PC-3 (cell line): ENCODE data around the gene ADCY3. TPM values are rescaled to one million over a fixed set of nuclear protein-coding genes. Genes with fewer than 3 reads are reported as not detected.

Experiments used
- ATAC-seq: fragments of 200-7000 bp; cut with Tn5 transposase; 2 replicates; pipeline ENCODE4 v1.9.1; 2020; ENCODE audit warnings: mild to moderate bottlenecking, moderate library complexity
- BruUV-seq: library from RNA; stranded (reverse); fragments of 400-500 nt; replicated peaks from 2 replicates; lab custom pipeline; 2021; lab: Mats Ljungman, UMichigan
- CTCF ChIA-PET: fragments of 300-600 bp; sonication (Branson Sonifier 250); formaldehyde crosslinking; loops from one replicate; lab custom pipeline; 2022; ENCODE audit warnings: antibody characterized with exemption; lab: Charles Lee
- POLR2A ChIA-PET: fragments of 300-600 bp; sonication (Branson Sonifier 250); formaldehyde crosslinking; loops from one replicate; lab custom pipeline; 2022; ENCODE audit warnings: antibody characterized with exemption; ENCODE audit not compliant: unreplicated experiment; lab: Charles Lee
- DNase-seq: peaks from one replicate; pipeline ENCODE4 v3.0.0-alpha.2; 2015
- H2AFZ ChIP-seq: fragments of 300-600 bp; sonication (generic); 2 replicates; pipeline ENCODE4 v1.6.0; 2016; ENCODE audit warnings: antibody characterized with exemption, low read length
- H3F3A ChIP-seq: fragments of 300-600 bp; sonication (generic); one replicate; pipeline ENCODE4 v1.6.0; 2017; ENCODE audit warnings: antibody characterized with exemption, low read length, control low read depth, mild to moderate bottlenecking; ENCODE audit not compliant: unreplicated experiment
- H3K27ac ChIP-seq: fragments of 300-600 bp; sonication (generic); 2 replicates; pipeline ENCODE4 v1.5.1; 2016; ENCODE audit warnings: mild to moderate bottlenecking, low read length
- H3K27me3 ChIP-seq: fragments of 300-600 bp; sonication (generic); 2 replicates; pipeline ENCODE4 v1.6.1; 2016; ENCODE audit warnings: low read length, mixed read lengths
- H3K36me3 ChIP-seq: fragments of 300-600 bp; sonication (generic); 2 replicates; pipeline ENCODE4 v1.6.1; 2016; ENCODE audit warnings: low read depth, mixed run types, low read length, mixed read lengths
- H3K4me1 ChIP-seq: fragments of 300-600 bp; sonication (generic); 2 replicates; pipeline ENCODE4 v1.5.1; 2016; ENCODE audit warnings: low read length; ENCODE audit not compliant: insufficient read depth
- H3K4me2 ChIP-seq: fragments of 300-600 bp; sonication (generic); 2 replicates; pipeline ENCODE4 v1.6.0; 2016; ENCODE audit warnings: low read length
- H3K4me3 ChIP-seq: fragments of 300-600 bp; sonication (generic); 2 replicates; pipeline ENCODE4 v1.5.1; 2016; ENCODE audit warnings: mild to moderate bottlenecking, low read length, mixed read lengths
- H3K79me2 ChIP-seq: fragments of 300-600 bp; sonication (generic); 2 replicates; pipeline ENCODE4 v1.6.1; 2017; ENCODE audit warnings: low read length, mixed read lengths
- H3K9ac ChIP-seq: fragments of 300-600 bp; sonication (generic); 2 replicates; pipeline ENCODE4 v1.6.0; 2016; ENCODE audit warnings: mild to moderate bottlenecking, low read length
- H3K9me2 ChIP-seq: fragments of 300-600 bp; sonication (generic); replicated peaks from 2 replicates; pipeline ENCODE4 v1.6.1; 2016; ENCODE audit warnings: mixed run types, low read length, mixed read lengths
- H3K9me3 ChIP-seq: fragments of 300-600 bp; sonication (generic); 2 replicates; pipeline ENCODE4 v1.6.1; 2016; ENCODE audit warnings: low read length, mixed read lengths
- H4K20me1 ChIP-seq: fragments of 300-600 bp; sonication (generic); 2 replicates; pipeline ENCODE4 v1.6.1; 2016; ENCODE audit warnings: low read length, mixed read lengths
- CTCF ChIP-seq: fragments of 300-600 bp; sonication (generic); conservative IDR thresholded peaks from 2 replicates; pipeline ENCODE4 v1.5.1; 2017; ENCODE audit warnings: antibody characterized with exemption, low read depth, mild to moderate bottlenecking, low read length
- EZH2 ChIP-seq: fragments of 300-600 bp; sonication (generic); IDR thresholded peaks from one replicate; pipeline ENCODE4 v1.6.1; 2017; ENCODE audit warnings: antibody characterized with exemption, mild to moderate bottlenecking, low read length; ENCODE audit not compliant: unreplicated experiment
- EZH2phosphoT487 ChIP-seq: fragments of 300-600 bp; sonication (generic); IDR thresholded peaks from 2 replicates; pipeline ENCODE4 v1.6.1; 2018; ENCODE audit warnings: mild to moderate bottlenecking, antibody characterized with exemption, low read length, borderline replicate concordance
- intact Hi-C: fragments of 100-400 bp; cut with micrococcal nuclease; formaldehyde crosslinking; loops from 2 replicates; pipeline ENCODE4 v1.9.0; 2023
- total RNA-seq: library from RNA; depleted of rRNA; stranded (reverse); fragments of >200 nt; gene quantifications from 2 replicates; pipeline ENCODE4 v1.2.3, GENCODE V29; 2014

Gene ADCY3
- total RNA-seq, 1 experiment from 2014 or later: 52.0 TPM

GRCh38 chr2:24787532-24787931 is 132.5 kb downstream of the ADCY3 start:
- no peak overlapping the region for H3K4me3 ChIP-seq
- no peak overlapping the region for H3K9ac ChIP-seq
- ATAC-seq: no peak
- no peak for TF ChIP-seq CTCF
- no peak for TF ChIP-seq EZH2
- TF ChIP-seq EZH2phosphoT487: no peak
- H3K9me2 ChIP-seq: no peaks in the 10 kb centered on the region
- H3K9me3 ChIP-seq: no peaks in the 10 kb centered on the region
- no peak overlapping the region for H3K4me2 ChIP-seq
- BruUV-seq: no TSS peak
- H3K27me3 ChIP-seq: no peaks in the 10 kb centered on the region
- H3K36me3 ChIP-seq: no peaks in the 10 kb centered on the region
- no peak for DNase-seq
- ChIA-PET CTCF (no interaction called here), POLR2A (no interaction called here)
- 0 out of 2 replicates have a peak, but pooled peaks cover 4% of the 10 kb centered on the region for H3K79me2 ChIP-seq
- peaks cover 11% of the 10 kb centered on the region; the same call in 1 of the 2 replicates for H3K4me1 ChIP-seq
- H3F3A ChIP-seq: no peaks in the 10 kb centered on the region
- no peaks in the 10 kb centered on the region for H4K20me1 ChIP-seq
- H2AFZ ChIP-seq: no peak overlapping the region
- intact Hi-C loops: no loop called here
- H3K27ac ChIP-seq: no peak overlapping the region

- intact Hi-C loops: no loop called here
- ChIA-PET CTCF (no interaction called here), POLR2A (no interaction called here)
- ATAC-seq (no peak), DNase-seq (no peak)
- no peak overlapping the region for H3K27ac ChIP-seq
- H3K9ac ChIP-seq: no peak overlapping the region
- H3K27me3 ChIP-seq: no peaks in the 10 kb centered on the region
- no peaks in the 10 kb centered on the region for H3K36me3 ChIP-seq
- no peaks in the 10 kb centered on the region for H3F3A ChIP-seq
- no peak for TF ChIP-seq EZH2
- TF ChIP-seq EZH2phosphoT487: no peak
- no peak for TF ChIP-seq CTCF
- H2AFZ ChIP-seq: no peak overlapping the region
- H3K4me3 ChIP-seq: no peak overlapping the region
- H4K20me1 ChIP-seq: no peaks in the 10 kb centered on the region
- no peaks in the 10 kb centered on the region for H3K9me2 ChIP-seq
- H3K79me2 ChIP-seq: no peaks in the 10 kb centered on the region
- H3K9me3 ChIP-seq: no peaks in the 10 kb centered on the region
- no TSS peak for BruUV-seq
- H3K4me1 ChIP-seq: no peaks in the 10 kb centered on the region
- no peak overlapping the region for H3K4me2 ChIP-seq
These were observed 134.2 kb downstream of the ADCY3 start for GRCh38 chr2:24785671-24786321.

- no peaks in the 10 kb centered on the region for H3K79me2 ChIP-seq
- TF ChIP-seq EZH2phosphoT487 (no peak), CTCF (no peak), EZH2 (no peak)
- no TSS peak for BruUV-seq
- no peaks in the 10 kb centered on the region for H4K20me1 ChIP-seq
- H3F3A ChIP-seq: no peaks in the 10 kb centered on the region
- intact Hi-C loops: no loop called here
- ATAC-seq (no peak), DNase-seq (no peak)
- H3K27ac ChIP-seq: no peak overlapping the region
- no peak overlapping the region for H3K4me2 ChIP-seq
- CTCF ChIA-PET: no interaction called here
- H3K9me2 ChIP-seq: no peaks in the 10 kb centered on the region
- no peak overlapping the region for H3K9ac ChIP-seq
- no peak overlapping the region for H3K4me3 ChIP-seq
- no peak overlapping the region for H2AFZ ChIP-seq
- H3K27me3 ChIP-seq: no peaks in the 10 kb centered on the region
- H3K4me1 ChIP-seq: no peaks in the 10 kb centered on the region
- no peaks in the 10 kb centered on the region for H3K36me3 ChIP-seq
- POLR2A ChIA-PET: no interaction called here
- H3K9me3 ChIP-seq: no peaks in the 10 kb centered on the region
These were observed 136.4 kb downstream of the ADCY3 start for GRCh38 chr2:24783641-24784040.
